SH-SY5Y (cell line): ENCODE data around the gene SEC14L6.

ENCODE experiments used
- GATA2 ChIP-seq: IDR thresholded peaks from 2 replicates; pipeline ENCODE4 v1.6.1; 2011; ENCODE audit warnings: mild to moderate bottlenecking, low read depth, low read length
- GATA3 ChIP-seq: IDR thresholded peaks from 2 replicates; pipeline ENCODE4 v1.6.1; 2011; ENCODE audit warnings: low read depth, mild to moderate bottlenecking, low read length, moderate library complexity

DNA sequence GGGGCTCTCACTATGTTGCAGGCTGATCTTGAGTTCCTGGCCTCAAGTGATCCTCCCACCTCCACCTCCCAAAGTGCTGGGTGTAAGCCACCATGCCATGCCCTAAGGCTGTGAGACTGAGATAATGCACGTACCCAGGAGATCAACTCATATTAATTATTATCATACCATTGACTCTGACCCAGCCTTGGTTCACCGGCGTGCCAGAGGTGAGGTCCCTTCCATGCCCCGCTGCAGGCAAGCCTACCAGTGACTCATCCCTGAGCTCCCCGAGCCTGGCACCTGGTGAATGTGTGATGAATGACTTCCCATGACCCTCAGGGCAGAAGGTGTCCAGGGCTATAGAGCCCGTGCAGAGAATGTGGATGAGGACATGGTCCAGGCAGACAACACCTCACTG, 15.8 kb upstream of the SEC14L6 start:
- no peak for TF ChIP-seq GATA3
- no peak for TF ChIP-seq GATA2
